PC-9 (cell line): ENCODE results near the gene ZFAND3.

ENCODE experiments used
- EZH2 ChIP-seq: fragments of 200-600 bp; sonication (generic); IDR thresholded peaks from 2 replicates; pipeline ENCODE4 v1.8.0; 2017; ENCODE audit warnings: antibody characterized with exemption, low read depth
- TF ChIP-seq, protein P1 (sequence below): fragments of 200-600 bp; sonication (generic); conservative IDR thresholded peaks from 2 replicates; pipeline ENCODE4 v1.6.1; 2017; ENCODE audit warnings: mixed run types, antibody characterized with exemption, mild to moderate bottlenecking, moderate library complexity

DNA sequence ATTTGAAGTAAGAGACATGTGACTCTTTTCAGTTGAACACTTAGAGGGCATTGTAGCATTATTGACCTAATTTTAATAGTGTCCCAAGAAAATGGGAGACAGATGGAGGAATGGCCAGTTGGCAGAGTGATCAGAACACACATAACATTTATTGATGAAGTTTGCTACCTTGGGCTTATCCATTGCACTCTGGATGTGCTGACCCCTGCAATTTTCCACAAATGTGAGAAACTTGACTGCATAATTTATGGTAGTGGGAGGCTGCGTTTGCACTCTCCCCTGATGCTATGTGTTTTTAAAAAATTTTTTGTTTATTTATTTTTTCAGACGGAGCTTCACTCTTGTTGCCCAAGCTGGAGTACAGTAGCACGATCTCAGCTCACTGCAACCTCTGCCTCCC lies 95.9 kb downstream of the ZFAND3 start:
- TF ChIP-seq, protein P1, sequence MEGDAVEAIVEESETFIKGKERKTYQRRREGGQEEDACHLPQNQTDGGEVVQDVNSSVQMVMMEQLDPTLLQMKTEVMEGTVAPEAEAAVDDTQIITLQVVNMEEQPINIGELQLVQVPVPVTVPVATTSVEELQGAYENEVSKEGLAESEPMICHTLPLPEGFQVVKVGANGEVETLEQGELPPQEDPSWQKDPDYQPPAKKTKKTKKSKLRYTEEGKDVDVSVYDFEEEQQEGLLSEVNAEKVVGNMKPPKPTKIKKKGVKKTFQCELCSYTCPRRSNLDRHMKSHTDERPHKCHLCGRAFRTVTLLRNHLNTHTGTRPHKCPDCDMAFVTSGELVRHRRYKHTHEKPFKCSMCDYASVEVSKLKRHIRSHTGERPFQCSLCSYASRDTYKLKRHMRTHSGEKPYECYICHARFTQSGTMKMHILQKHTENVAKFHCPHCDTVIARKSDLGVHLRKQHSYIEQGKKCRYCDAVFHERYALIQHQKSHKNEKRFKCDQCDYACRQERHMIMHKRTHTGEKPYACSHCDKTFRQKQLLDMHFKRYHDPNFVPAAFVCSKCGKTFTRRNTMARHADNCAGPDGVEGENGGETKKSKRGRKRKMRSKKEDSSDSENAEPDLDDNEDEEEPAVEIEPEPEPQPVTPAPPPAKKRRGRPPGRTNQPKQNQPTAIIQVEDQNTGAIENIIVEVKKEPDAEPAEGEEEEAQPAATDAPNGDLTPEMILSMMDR = no peak
- no peak for TF ChIP-seq EZH2
